GM19468 (cell line): ENCODE results near the gene NDP.

Experiments
- ATAC-seq: cut with Tn5 transposase; IDR thresholded peaks from one replicate; pipeline ENCODE4 v1.9.1; 2021; ENCODE audit warnings: mild to moderate bottlenecking, moderate library complexity, moderate number of reproducible peaks; ENCODE audit not compliant: unreplicated experiment; ENCODE audit errors: extremely low read depth

NDP gene

GRCh38 chrX:43899878-43900815 is 73.0 kb downstream of the NDP start:
- ATAC-seq, result no peak
